ENCODE measurements around the gene PPP4R2. TPM values are rescaled to one million over a fixed set of nuclear protein-coding genes. Genes with fewer than 3 reads are reported as not detected.

Gene PPP4R2
- total and polyA plus RNA-seq, 2 experiments from 2014 or later = 51.0 to 91.4 TPM

GRCh38 chr3:72964633-72965032 is 32.0 kb upstream of the PPP4R2 start:
- DNase-seq (ENCODE audit: low spot score) = no peak
- H3K27ac ChIP-seq = no peak overlapping the region
- H3K27me3 ChIP-seq = no peaks in the 10 kb centered on the region
- peaks cover 21% of the 10 kb centered on the region for H3K4me1 ChIP-seq (ENCODE audit: insufficient read depth)
- H3K4me3 ChIP-seq = no peak overlapping the region
- no peaks in the 10 kb centered on the region for H3K9me2 ChIP-seq (replicated peaks; ENCODE audit: insufficient read depth)
- no peaks in the 10 kb centered on the region for H3K36me3 ChIP-seq (replicated peaks; ENCODE audit: insufficient read depth, low read depth)
- no peak overlapping the region for H3K4me2 ChIP-seq
- no peaks in the 10 kb centered on the region for H3K9me3 ChIP-seq (ENCODE audit: low read depth)
- no peaks in the 10 kb centered on the region for H3K79me2 ChIP-seq
- H4K20me1 ChIP-seq (ENCODE audit: insufficient read depth, poor library complexity, severe bottlenecking) = no peaks in the 10 kb centered on the region
- TF ChIP-seq EZH2phosphoT487 (IDR thresholded peaks at IDR 0.05; ENCODE audit: low read depth, severe bottlenecking, unreplicated experiment) (no peak), EZH2 (IDR thresholded peaks at IDR 0.05; ENCODE audit: borderline replicate concordance) (no peak), CTCF (IDR thresholded peaks at IDR 0.05; ENCODE audit: poor library complexity) (no peak)
- H2AFZ ChIP-seq = no peak overlapping the region

- Histone ChIP-seq H3K27me3 (no peaks in the 10 kb centered on the region), H3K4me1 (ENCODE audit: insufficient read depth) (peaks cover 3% of the 10 kb centered on the region), H4K20me1 (ENCODE audit: insufficient read depth, poor library complexity, severe bottlenecking) (no peaks in the 10 kb centered on the region), H3K4me2 (no peak overlapping the region), H3K27ac (peak overlapping the region; percentile 73), H2AFZ (no peak overlapping the region), H3K9me2 (replicated peaks; ENCODE audit: insufficient read depth) (no peaks in the 10 kb centered on the region), H3K36me3 (replicated peaks; ENCODE audit: insufficient read depth, low read depth) (no peaks in the 10 kb centered on the region), H3K4me3 (no peak overlapping the region), H3K79me2 (no peaks in the 10 kb centered on the region), H3K9me3 (ENCODE audit: low read depth) (no peaks in the 10 kb centered on the region)
- no peak for DNase-seq (ENCODE audit: low spot score)
- 67% methylated on average over 1 of the region's 1 CpG for WGBS (ENCODE audit: low lambda C conversion rate, missing lambda C conversion rate)
- TF ChIP-seq EZH2phosphoT487 (IDR thresholded peaks at IDR 0.05; ENCODE audit: low read depth, severe bottlenecking, unreplicated experiment) (no peak), EZH2 (IDR thresholded peaks at IDR 0.05; ENCODE audit: borderline replicate concordance) (no peak)
Measured at GRCh38 chr3:72968266-72968664, 28.3 kb upstream of the PPP4R2 start.

GRCh38 chr3:72969766-72970165 is 26.8 kb upstream of the PPP4R2 start:
- Histone ChIP-seq H3K9me2 (replicated peaks; ENCODE audit: insufficient read depth) (no peaks in the 10 kb centered on the region), H3K4me1 (ENCODE audit: insufficient read depth) (peaks cover 10% of the 10 kb centered on the region), H3K4me2 (no peak overlapping the region), H3K9me3 (ENCODE audit: low read depth) (no peaks in the 10 kb centered on the region), H3K27ac (no peak overlapping the region), H3K79me2 (no peaks in the 10 kb centered on the region), H2AFZ (no peak overlapping the region), H3K27me3 (no peaks in the 10 kb centered on the region), H3K36me3 (replicated peaks; ENCODE audit: insufficient read depth, low read depth) (no peaks in the 10 kb centered on the region), H4K20me1 (ENCODE audit: insufficient read depth, poor library complexity, severe bottlenecking) (no peaks in the 10 kb centered on the region), H3K4me3 (no peak overlapping the region)
- DNase-seq (ENCODE audit: low spot score) = no peak
- WGBS (ENCODE audit: low lambda C conversion rate, missing lambda C conversion rate) = 95% methylated on average over 3 of the region's 3 CpGs
- TF ChIP-seq EZH2 (IDR thresholded peaks at IDR 0.05; ENCODE audit: borderline replicate concordance) (no peak), EZH2phosphoT487 (IDR thresholded peaks at IDR 0.05; ENCODE audit: low read depth, severe bottlenecking, unreplicated experiment) (no peak), CTCF (IDR thresholded peaks at IDR 0.05; ENCODE audit: poor library complexity) (no peak)

- H3K27ac ChIP-seq = peak overlapping the region; percentile 38
- no peaks in the 10 kb centered on the region for H3K9me3 ChIP-seq (ENCODE audit: low read depth)
- H3K27me3 ChIP-seq = no peaks in the 10 kb centered on the region
- H2AFZ ChIP-seq = no peak overlapping the region
- WGBS (ENCODE audit: low lambda C conversion rate, missing lambda C conversion rate) = 59% methylated on average over 2 of the region's 2 CpGs
- DNase-seq (ENCODE audit: low spot score) = no peak
- TF ChIP-seq CTCF (IDR thresholded peaks at IDR 0.05; ENCODE audit: poor library complexity) (no peak), EZH2phosphoT487 (IDR thresholded peaks at IDR 0.05; ENCODE audit: low read depth, severe bottlenecking, unreplicated experiment) (no peak), EZH2 (IDR thresholded peaks at IDR 0.05; ENCODE audit: borderline replicate concordance) (no peak)
- no peaks in the 10 kb centered on the region for H3K36me3 ChIP-seq (replicated peaks; ENCODE audit: insufficient read depth, low read depth)
- H3K4me1 ChIP-seq (ENCODE audit: insufficient read depth) = peaks cover 10% of the 10 kb centered on the region
- H3K4me3 ChIP-seq = no peak overlapping the region
- no peaks in the 10 kb centered on the region for H3K9me2 ChIP-seq (replicated peaks; ENCODE audit: insufficient read depth)
- H3K79me2 ChIP-seq = no peaks in the 10 kb centered on the region
- no peaks in the 10 kb centered on the region for H4K20me1 ChIP-seq (ENCODE audit: insufficient read depth, poor library complexity, severe bottlenecking)
- no peak overlapping the region for H3K4me2 ChIP-seq
Measured at GRCh38 chr3:72970942-72971341, 25.7 kb upstream of the PPP4R2 start.

Data from hepatocyte (in vitro differentiated cells).